ENCODE measurements around the gene RUNX1.

GRCh38 chr21:34981791-34982190, 67.3 kb downstream of the RUNX1 start:
- TF ChIP-seq NFATC3 (CRISPR knock-in tag; IDR thresholded peaks at IDR 0.05): no peak
- TF ChIP-seq, protein P1, sequence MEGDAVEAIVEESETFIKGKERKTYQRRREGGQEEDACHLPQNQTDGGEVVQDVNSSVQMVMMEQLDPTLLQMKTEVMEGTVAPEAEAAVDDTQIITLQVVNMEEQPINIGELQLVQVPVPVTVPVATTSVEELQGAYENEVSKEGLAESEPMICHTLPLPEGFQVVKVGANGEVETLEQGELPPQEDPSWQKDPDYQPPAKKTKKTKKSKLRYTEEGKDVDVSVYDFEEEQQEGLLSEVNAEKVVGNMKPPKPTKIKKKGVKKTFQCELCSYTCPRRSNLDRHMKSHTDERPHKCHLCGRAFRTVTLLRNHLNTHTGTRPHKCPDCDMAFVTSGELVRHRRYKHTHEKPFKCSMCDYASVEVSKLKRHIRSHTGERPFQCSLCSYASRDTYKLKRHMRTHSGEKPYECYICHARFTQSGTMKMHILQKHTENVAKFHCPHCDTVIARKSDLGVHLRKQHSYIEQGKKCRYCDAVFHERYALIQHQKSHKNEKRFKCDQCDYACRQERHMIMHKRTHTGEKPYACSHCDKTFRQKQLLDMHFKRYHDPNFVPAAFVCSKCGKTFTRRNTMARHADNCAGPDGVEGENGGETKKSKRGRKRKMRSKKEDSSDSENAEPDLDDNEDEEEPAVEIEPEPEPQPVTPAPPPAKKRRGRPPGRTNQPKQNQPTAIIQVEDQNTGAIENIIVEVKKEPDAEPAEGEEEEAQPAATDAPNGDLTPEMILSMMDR (CRISPR knock-in tag; IDR thresholded peaks at IDR 0.05): no peak
- no peak for TF ChIP-seq FOSL2 (CRISPR knock-in tag; IDR thresholded peaks at IDR 0.05)
- TF ChIP-seq POLR2A (IDR thresholded peaks at IDR 0.05; ENCODE audit: insufficient read depth in 1 of 2, low read depth in 2 of 2, low read length in 2 of 2): no peak
- TF ChIP-seq, protein P2, sequence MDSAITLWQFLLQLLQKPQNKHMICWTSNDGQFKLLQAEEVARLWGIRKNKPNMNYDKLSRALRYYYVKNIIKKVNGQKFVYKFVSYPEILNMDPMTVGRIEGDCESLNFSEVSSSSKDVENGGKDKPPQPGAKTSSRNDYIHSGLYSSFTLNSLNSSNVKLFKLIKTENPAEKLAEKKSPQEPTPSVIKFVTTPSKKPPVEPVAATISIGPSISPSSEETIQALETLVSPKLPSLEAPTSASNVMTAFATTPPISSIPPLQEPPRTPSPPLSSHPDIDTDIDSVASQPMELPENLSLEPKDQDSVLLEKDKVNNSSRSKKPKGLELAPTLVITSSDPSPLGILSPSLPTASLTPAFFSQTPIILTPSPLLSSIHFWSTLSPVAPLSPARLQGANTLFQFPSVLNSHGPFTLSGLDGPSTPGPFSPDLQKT (CRISPR knock-in tag; IDR thresholded peaks at IDR 0.05; ENCODE audit: borderline replicate concordance): no peak
- TF ChIP-seq REPIN1 (CRISPR knock-in tag; IDR thresholded peaks at IDR 0.05; ENCODE audit: borderline replicate concordance, low read depth): no peak
- TF ChIP-seq MEIS1 (CRISPR knock-in tag; IDR thresholded peaks at IDR 0.05; ENCODE audit: borderline replicate concordance): no peak
- TF ChIP-seq ZSCAN22 (CRISPR knock-in tag; IDR thresholded peaks at IDR 0.05): no peak
- TF ChIP-seq XRCC5 (optimal IDR thresholded peaks at IDR 0.05; ENCODE audit: low read length): no peak

Data from HepG2 (cell line).